WI38 (cell line): Measurements from ENCODE around the gene OPCML.

Experiments
- H3K4me3 ChIP-seq: 2 replicates; pipeline ENCODE4 v1.5.1; 2011; ENCODE audit warnings: low read depth, mild to moderate bottlenecking, control low read depth, low read length
- TF ChIP-seq, protein P1 (sequence below): IDR thresholded peaks from 2 replicates; pipeline ENCODE4 v1.5.1; 2012; ENCODE audit warnings: low read depth, mild to moderate bottlenecking, control low read depth, low read length

Gene OPCML

GRCh38 chr11:133362916-133363315 is 169.4 kb downstream of the OPCML start:
- no peak overlapping the region for H3K4me3 ChIP-seq
- TF ChIP-seq, protein P1, sequence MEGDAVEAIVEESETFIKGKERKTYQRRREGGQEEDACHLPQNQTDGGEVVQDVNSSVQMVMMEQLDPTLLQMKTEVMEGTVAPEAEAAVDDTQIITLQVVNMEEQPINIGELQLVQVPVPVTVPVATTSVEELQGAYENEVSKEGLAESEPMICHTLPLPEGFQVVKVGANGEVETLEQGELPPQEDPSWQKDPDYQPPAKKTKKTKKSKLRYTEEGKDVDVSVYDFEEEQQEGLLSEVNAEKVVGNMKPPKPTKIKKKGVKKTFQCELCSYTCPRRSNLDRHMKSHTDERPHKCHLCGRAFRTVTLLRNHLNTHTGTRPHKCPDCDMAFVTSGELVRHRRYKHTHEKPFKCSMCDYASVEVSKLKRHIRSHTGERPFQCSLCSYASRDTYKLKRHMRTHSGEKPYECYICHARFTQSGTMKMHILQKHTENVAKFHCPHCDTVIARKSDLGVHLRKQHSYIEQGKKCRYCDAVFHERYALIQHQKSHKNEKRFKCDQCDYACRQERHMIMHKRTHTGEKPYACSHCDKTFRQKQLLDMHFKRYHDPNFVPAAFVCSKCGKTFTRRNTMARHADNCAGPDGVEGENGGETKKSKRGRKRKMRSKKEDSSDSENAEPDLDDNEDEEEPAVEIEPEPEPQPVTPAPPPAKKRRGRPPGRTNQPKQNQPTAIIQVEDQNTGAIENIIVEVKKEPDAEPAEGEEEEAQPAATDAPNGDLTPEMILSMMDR = no peak

GRCh38 chr11:133362156-133362555 is 170.1 kb downstream of the OPCML start:
- TF ChIP-seq, protein P1 = no peak
- H3K4me3 ChIP-seq = no peak overlapping the region

- TF ChIP-seq, protein P1 = no peak
- H3K4me3 ChIP-seq = no peak overlapping the region
Measured at GRCh38 chr11:133361689-133361994, 170.7 kb downstream of the OPCML start.

DNA sequence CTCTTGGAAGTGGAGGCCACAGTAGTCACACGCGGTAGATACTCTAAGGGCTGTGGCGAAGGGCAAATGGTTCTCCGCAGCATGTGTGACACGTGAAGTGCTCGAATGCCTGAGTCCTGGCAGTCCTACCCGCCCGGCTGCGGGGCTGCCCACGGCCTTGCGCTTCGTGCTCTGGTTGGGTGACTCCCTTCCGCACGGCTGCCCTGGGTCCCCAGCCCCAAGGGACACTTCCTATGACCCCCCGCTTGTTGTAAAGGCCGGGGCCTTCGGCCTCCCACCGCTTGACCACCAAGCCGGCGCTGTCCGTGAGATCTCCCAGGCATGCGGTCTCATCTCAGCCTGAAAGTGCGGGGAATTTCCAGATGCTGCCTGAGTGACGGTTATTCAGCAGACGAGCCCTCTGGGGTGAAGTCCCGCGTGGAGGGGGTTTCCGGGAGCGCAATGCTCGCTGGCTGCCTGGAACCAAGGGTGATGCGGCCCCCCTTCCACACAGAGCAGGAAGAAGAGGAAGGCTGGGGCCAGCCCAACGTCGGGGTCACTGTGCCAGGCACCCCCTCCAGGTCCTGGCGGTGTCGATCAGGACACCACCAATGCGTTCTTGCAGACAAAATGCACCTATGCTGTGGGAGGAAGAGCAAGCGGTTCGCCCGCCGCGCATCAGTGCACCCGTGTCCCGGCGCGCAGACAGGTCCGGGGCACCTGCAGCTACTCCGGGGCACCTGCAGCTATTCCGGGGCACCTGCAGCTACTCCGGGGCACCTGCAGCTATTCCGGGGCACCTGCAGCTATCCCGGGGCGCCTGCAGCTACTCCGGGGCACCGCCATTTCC is 171.2 kb downstream of the OPCML start:
- no peak overlapping the region for H3K4me3 ChIP-seq
- TF ChIP-seq, protein P1 = no peak

GRCh38 chr11:133355095-133355494 is 177.2 kb downstream of the OPCML start:
- TF ChIP-seq, protein P1 = no peak

DNA sequence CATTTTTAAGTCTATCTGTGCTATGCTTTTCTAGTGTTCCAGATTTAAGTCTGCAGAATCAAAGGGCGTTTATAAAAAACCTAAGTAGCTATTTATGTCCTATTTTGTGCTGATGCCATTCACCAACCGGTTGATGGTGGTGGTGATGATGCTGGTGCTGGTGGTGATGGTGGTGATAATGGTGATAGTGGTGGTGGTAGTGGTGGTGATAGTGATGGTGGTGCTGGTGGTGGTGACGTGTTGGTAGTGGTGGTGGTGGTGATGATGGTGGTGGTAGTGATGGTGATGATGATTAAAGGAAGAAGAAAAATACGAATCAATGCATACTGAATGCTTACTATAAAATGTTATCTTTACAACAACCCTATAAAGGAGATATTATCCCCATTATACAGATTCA is 178.2 kb downstream of the OPCML start:
- H3K4me3 ChIP-seq = no peak overlapping the region

More at GRCh38 chr11:133355095-133355494, 177.2 kb downstream of the OPCML start:
- H3K4me3 ChIP-seq = no peak overlapping the region

GRCh38 chr11:133350045-133350444 is 182.3 kb downstream of the OPCML start:
- no peak overlapping the region for H3K4me3 ChIP-seq
- TF ChIP-seq, protein P1 = no peak

More for the DNA sequence above, 178.2 kb downstream of the OPCML start:
- TF ChIP-seq, protein P1 = no peak
